GM12874 (cell line): ENCODE results near the gene FAM180A.

Experiments used
- TF ChIP-seq, protein P1 (sequence below): IDR thresholded peaks from 2 replicates; pipeline ENCODE4 v1.5.1; 2011; ENCODE audit warnings: low read depth, mild to moderate bottlenecking, control low read depth, low read length, moderate library complexity; ENCODE audit not compliant: insufficient read depth

Gene FAM180A

DNA sequence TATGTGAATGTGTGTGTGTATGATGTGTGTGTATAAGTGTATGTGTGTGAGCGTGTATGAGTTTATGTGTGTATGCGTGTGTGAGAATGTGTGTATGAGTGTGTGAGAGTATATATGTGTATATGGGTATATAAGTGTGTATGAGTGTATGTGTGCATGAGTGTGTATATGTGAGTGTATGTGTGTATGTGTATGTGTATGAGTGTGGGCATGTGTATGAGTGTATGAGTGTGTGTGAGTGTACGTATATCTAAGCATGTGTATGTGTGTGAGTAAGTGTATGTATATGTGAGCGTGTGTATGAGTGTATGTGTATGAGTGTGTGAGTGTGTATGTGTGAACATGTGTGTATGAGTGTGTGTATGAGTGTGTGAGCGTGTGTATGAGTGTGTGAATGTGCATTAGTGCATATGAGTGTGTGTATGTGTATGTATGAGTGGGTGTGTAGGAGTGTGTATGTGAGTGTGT is 33.5 kb downstream of the FAM180A start:
- TF ChIP-seq, protein P1, sequence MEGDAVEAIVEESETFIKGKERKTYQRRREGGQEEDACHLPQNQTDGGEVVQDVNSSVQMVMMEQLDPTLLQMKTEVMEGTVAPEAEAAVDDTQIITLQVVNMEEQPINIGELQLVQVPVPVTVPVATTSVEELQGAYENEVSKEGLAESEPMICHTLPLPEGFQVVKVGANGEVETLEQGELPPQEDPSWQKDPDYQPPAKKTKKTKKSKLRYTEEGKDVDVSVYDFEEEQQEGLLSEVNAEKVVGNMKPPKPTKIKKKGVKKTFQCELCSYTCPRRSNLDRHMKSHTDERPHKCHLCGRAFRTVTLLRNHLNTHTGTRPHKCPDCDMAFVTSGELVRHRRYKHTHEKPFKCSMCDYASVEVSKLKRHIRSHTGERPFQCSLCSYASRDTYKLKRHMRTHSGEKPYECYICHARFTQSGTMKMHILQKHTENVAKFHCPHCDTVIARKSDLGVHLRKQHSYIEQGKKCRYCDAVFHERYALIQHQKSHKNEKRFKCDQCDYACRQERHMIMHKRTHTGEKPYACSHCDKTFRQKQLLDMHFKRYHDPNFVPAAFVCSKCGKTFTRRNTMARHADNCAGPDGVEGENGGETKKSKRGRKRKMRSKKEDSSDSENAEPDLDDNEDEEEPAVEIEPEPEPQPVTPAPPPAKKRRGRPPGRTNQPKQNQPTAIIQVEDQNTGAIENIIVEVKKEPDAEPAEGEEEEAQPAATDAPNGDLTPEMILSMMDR = no peak

- TF ChIP-seq, protein P1 = no peak
Observed at GRCh38 chr7:135714534-135715009, 34.0 kb downstream of the FAM180A start.

GRCh38 chr7:135713836-135714470 is 34.7 kb downstream of the FAM180A start:
- TF ChIP-seq, protein P1 = no peak

DNA sequence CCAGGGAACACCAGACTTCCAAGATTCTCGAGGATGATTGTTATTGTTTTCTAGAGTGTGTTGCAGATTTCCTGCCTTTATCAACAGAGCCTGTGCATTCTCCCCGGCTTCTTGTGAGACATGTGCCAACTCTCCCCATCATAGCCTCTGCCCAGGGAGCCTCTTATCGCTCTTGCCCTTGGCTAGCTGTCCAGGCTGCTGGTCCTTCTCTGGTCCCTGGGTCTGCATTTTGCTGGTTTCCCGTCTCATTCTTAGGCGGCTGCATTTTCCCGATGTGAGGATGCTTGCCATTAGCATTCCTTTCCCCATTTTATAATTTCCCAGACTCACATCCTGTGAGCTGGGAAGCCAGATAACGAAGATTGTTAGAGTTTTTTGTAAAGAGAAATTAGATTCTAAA is 35.8 kb downstream of the FAM180A start:
- TF ChIP-seq, protein P1 = no peak

GRCh38 chr7:135712182-135712782 is 36.3 kb downstream of the FAM180A start:
- TF ChIP-seq, protein P1 = no peak

DNA sequence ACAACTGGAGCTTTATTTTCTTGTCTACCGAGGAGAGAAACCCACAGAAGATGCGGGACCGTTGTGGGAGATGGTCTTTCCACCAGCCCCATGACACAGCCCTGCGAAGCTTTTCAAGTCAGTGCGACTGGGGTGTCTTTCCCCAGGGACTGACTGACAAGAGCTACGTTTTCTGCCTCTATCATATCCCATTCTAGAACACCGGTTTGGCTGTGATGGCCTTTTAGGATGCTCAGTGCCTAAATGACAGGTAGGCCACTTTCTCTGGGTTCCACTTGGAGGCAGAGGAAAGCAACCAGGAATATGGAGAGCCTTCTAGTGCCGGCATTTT is 37.5 kb downstream of the FAM180A start:
- TF ChIP-seq, protein P1 = no peak

- TF ChIP-seq, protein P1 = peak; percentile 70
Observed at GRCh38 chr7:135710417-135711138, 38.0 kb downstream of the FAM180A start.
